BLaER1 (cell line): ENCODE results near the gene DPP6.

Experiments
- H3K27ac ChIP-seq: shearing (Covaris generic); formaldehyde crosslinking; 2 replicates; pipeline ENCODE4 v1.8.1; 2022
- H3K27me3 ChIP-seq: shearing (Covaris generic); formaldehyde crosslinking; 2 replicates; pipeline ENCODE4 v1.8.1; 2022
- H3K36me3 ChIP-seq: shearing (Covaris generic); formaldehyde crosslinking; 2 replicates; pipeline ENCODE4 v1.8.1; 2022
- H3K4me1 ChIP-seq: shearing (Covaris generic); formaldehyde crosslinking; 2 replicates; pipeline ENCODE4 v1.8.1; 2022
- H3K4me2 ChIP-seq: shearing (Covaris generic); formaldehyde crosslinking; 2 replicates; pipeline ENCODE4 v1.8.1; 2022
- H3K4me3 ChIP-seq: shearing (Covaris generic); formaldehyde crosslinking; 2 replicates; pipeline ENCODE4 v1.8.1; 2022
- H3K9ac ChIP-seq: shearing (Covaris generic); formaldehyde crosslinking; 2 replicates; pipeline ENCODE4 v1.8.1; 2022
- H3K9me3 ChIP-seq: shearing (Covaris generic); formaldehyde crosslinking; 2 replicates; pipeline ENCODE4 v1.8.1; 2022
- H4K20me1 ChIP-seq: shearing (Covaris generic); formaldehyde crosslinking; 2 replicates; pipeline ENCODE4 v1.8.1; 2022
- Cebpa-rat ChIP-seq: shearing (Covaris generic); IDR thresholded peaks from 2 replicates; pipeline ENCODE4 v1.8.1; 2022

The DPP6 gene

GRCh38 chr7:154541606-154542005 lies 489.4 kb downstream of the DPP6 start:
- H3K36me3 ChIP-seq, result no peaks in the 10 kb centered on the region
- no peak overlapping the region for H3K4me2 ChIP-seq
- peaks cover 10% of the 10 kb centered on the region for H3K4me1 ChIP-seq
- H3K9me3 ChIP-seq, result no peaks in the 10 kb centered on the region
- no peak overlapping the region for H3K4me3 ChIP-seq
- H3K27me3 ChIP-seq, result no peaks in the 10 kb centered on the region
- H3K9ac ChIP-seq, result no peak overlapping the region
- no peak for TF ChIP-seq Cebpa-rat
- no peaks in the 10 kb centered on the region for H4K20me1 ChIP-seq
- no peak overlapping the region for H3K27ac ChIP-seq

GRCh38 chr7:154546946-154547587 lies 494.9 kb downstream of the DPP6 start:
- Histone ChIP-seq H3K4me2 (no peak overlapping the region), H3K36me3 (no peaks in the 10 kb centered on the region), H3K27me3 (no peaks in the 10 kb centered on the region), H4K20me1 (no peaks in the 10 kb centered on the region), H3K9me3 (no peaks in the 10 kb centered on the region), H3K4me3 (no peak overlapping the region), H3K4me1 (no peaks in the 10 kb centered on the region), H3K9ac (no peak overlapping the region), H3K27ac (no peak overlapping the region)
- no peak for TF ChIP-seq Cebpa-rat

GRCh38 chr7:154553711-154554265 lies 501.6 kb downstream of the DPP6 start:
- Histone ChIP-seq H3K4me1 (no peaks in the 10 kb centered on the region), H3K36me3 (no peaks in the 10 kb centered on the region), H3K4me3 (no peak overlapping the region), H3K27me3 (no peaks in the 10 kb centered on the region), H3K27ac (no peak overlapping the region), H4K20me1 (no peaks in the 10 kb centered on the region), H3K4me2 (no peak overlapping the region), H3K9me3 (no peaks in the 10 kb centered on the region), H3K9ac (no peak overlapping the region)
- no peak for TF ChIP-seq Cebpa-rat

- Histone ChIP-seq H3K27me3 (no peaks in the 10 kb centered on the region), H3K9ac (no peak overlapping the region), H4K20me1 (no peaks in the 10 kb centered on the region), H3K4me2 (no peak overlapping the region), H3K4me3 (no peak overlapping the region), H3K36me3 (no peaks in the 10 kb centered on the region), H3K27ac (no peak overlapping the region), H3K4me1 (no peaks in the 10 kb centered on the region), H3K9me3 (no peaks in the 10 kb centered on the region)
- TF ChIP-seq Cebpa-rat, result no peak
Measured at GRCh38 chr7:154559454-154559853, 507.3 kb downstream of the DPP6 start.

- H3K9ac ChIP-seq, result no peak overlapping the region
- no peaks in the 10 kb centered on the region for H3K9me3 ChIP-seq
- no peak overlapping the region for H3K27ac ChIP-seq
- H3K27me3 ChIP-seq, result no peaks in the 10 kb centered on the region
- no peak overlapping the region for H3K4me2 ChIP-seq
- H3K4me1 ChIP-seq, result no peaks in the 10 kb centered on the region
- H3K36me3 ChIP-seq, result no peaks in the 10 kb centered on the region
- H3K4me3 ChIP-seq, result no peak overlapping the region
- no peaks in the 10 kb centered on the region for H4K20me1 ChIP-seq
- TF ChIP-seq Cebpa-rat, result no peak
Measured at GRCh38 chr7:154564676-154565075, 512.5 kb downstream of the DPP6 start.

- no peaks in the 10 kb centered on the region for H3K4me1 ChIP-seq
- no peaks in the 10 kb centered on the region for H3K36me3 ChIP-seq
- H3K4me3 ChIP-seq, result no peak overlapping the region
- no peaks in the 10 kb centered on the region for H4K20me1 ChIP-seq
- no peak overlapping the region for H3K9ac ChIP-seq
- no peak overlapping the region for H3K4me2 ChIP-seq
- H3K27me3 ChIP-seq, result no peaks in the 10 kb centered on the region
- H3K9me3 ChIP-seq, result no peaks in the 10 kb centered on the region
- H3K27ac ChIP-seq, result no peak overlapping the region
- no peak for TF ChIP-seq Cebpa-rat
Measured at GRCh38 chr7:154566877-154567276, 514.7 kb downstream of the DPP6 start.

- H3K4me2 ChIP-seq, result no peak overlapping the region
- TF ChIP-seq Cebpa-rat, result no peak
- H4K20me1 ChIP-seq, result no peaks in the 10 kb centered on the region
- H3K9me3 ChIP-seq, result no peaks in the 10 kb centered on the region
- no peaks in the 10 kb centered on the region for H3K27me3 ChIP-seq
- H3K4me1 ChIP-seq, result no peaks in the 10 kb centered on the region
- H3K9ac ChIP-seq, result no peak overlapping the region
- no peak overlapping the region for H3K27ac ChIP-seq
- no peaks in the 10 kb centered on the region for H3K36me3 ChIP-seq
- H3K4me3 ChIP-seq, result no peak overlapping the region
Measured at GRCh38 chr7:154568346-154568745, 516.1 kb downstream of the DPP6 start.

GRCh38 chr7:154569916-154570315 lies 517.7 kb downstream of the DPP6 start:
- H3K4me2 ChIP-seq, result no peak overlapping the region
- H3K4me3 ChIP-seq, result no peak overlapping the region
- TF ChIP-seq Cebpa-rat, result no peak
- no peaks in the 10 kb centered on the region for H3K4me1 ChIP-seq
- H3K27ac ChIP-seq, result no peak overlapping the region
- no peaks in the 10 kb centered on the region for H3K27me3 ChIP-seq
- H4K20me1 ChIP-seq, result no peaks in the 10 kb centered on the region
- H3K9me3 ChIP-seq, result no peaks in the 10 kb centered on the region
- H3K36me3 ChIP-seq, result no peaks in the 10 kb centered on the region
- no peak overlapping the region for H3K9ac ChIP-seq

- H3K27ac ChIP-seq, result no peak overlapping the region
- H3K4me1 ChIP-seq, result no peaks in the 10 kb centered on the region
- H3K4me2 ChIP-seq, result no peak overlapping the region
- no peaks in the 10 kb centered on the region for H3K36me3 ChIP-seq
- no peak overlapping the region for H3K4me3 ChIP-seq
- no peak overlapping the region for H3K9ac ChIP-seq
- no peaks in the 10 kb centered on the region for H3K9me3 ChIP-seq
- no peaks in the 10 kb centered on the region for H3K27me3 ChIP-seq
- no peak for TF ChIP-seq Cebpa-rat
- H4K20me1 ChIP-seq, result no peaks in the 10 kb centered on the region
Measured at GRCh38 chr7:154571772-154572171, 519.6 kb downstream of the DPP6 start.

GRCh38 chr7:154574235-154574634 lies 522.0 kb downstream of the DPP6 start:
- Histone ChIP-seq H4K20me1 (no peaks in the 10 kb centered on the region), H3K9ac (no peak overlapping the region), H3K4me2 (no peak overlapping the region), H3K4me1 (no peaks in the 10 kb centered on the region), H3K36me3 (no peaks in the 10 kb centered on the region), H3K27me3 (no peaks in the 10 kb centered on the region), H3K4me3 (no peak overlapping the region), H3K9me3 (no peaks in the 10 kb centered on the region), H3K27ac (no peak overlapping the region)
- TF ChIP-seq Cebpa-rat, result no peak

GRCh38 chr7:154575497-154575896 lies 523.3 kb downstream of the DPP6 start:
- no peak overlapping the region for H3K9ac ChIP-seq
- no peak overlapping the region for H3K4me2 ChIP-seq
- H3K27me3 ChIP-seq, result no peaks in the 10 kb centered on the region
- no peak overlapping the region for H3K4me3 ChIP-seq
- H3K9me3 ChIP-seq, result no peaks in the 10 kb centered on the region
- no peaks in the 10 kb centered on the region for H3K4me1 ChIP-seq
- H4K20me1 ChIP-seq, result no peaks in the 10 kb centered on the region
- no peak overlapping the region for H3K27ac ChIP-seq
- TF ChIP-seq Cebpa-rat, result no peak
- no peaks in the 10 kb centered on the region for H3K36me3 ChIP-seq
